ENCODE data around the gene HCAR2.
"Not testable (repeated sequence)": the region's sequence is repeated elsewhere in the genome, so short reads cannot be mapped to it uniquely, and the experiment has no call there.

HCAR2 gene

GRCh38 chr12:122702890-122703611 is at the start of gene HCAR2:
HCAR2 (minus strand) TSS chr12:122703357; CDS start chr12:122703283, 74 bp downstream.
- not testable (repeated sequence) for H3K9ac ChIP-seq (ENCODE audit: low read length); H3K36me3 ChIP-seq (ENCODE audit: control insufficient read depth, insufficient read depth, low read length); H3K9me3 ChIP-seq (ENCODE audit: control insufficient read depth, low read length); H3K4me1 ChIP-seq (ENCODE audit: control insufficient read depth, insufficient read depth, low read length); H3K4me3 ChIP-seq (ENCODE audit: low read length); H3K27me3 ChIP-seq (ENCODE audit: control insufficient read depth, insufficient read depth, low read length)

GRCh38 chr12:122752464-122753318 is 49.5 kb upstream of the HCAR2 start, which contains the start of gene DENR:
DENR (plus strand) TSS chr12:122752824; CDS start chr12:122753702, 878 bp downstream.
- peak within 1 kb of the TSS; percentile 66 for H3K4me3 ChIP-seq (ENCODE audit: low read length)
- H3K27me3 ChIP-seq (ENCODE audit: control insufficient read depth, insufficient read depth, low read length), result no peaks in the 10 kb centered on the region
- peaks cover 8% of the 10 kb centered on the region for H3K4me1 ChIP-seq (ENCODE audit: control insufficient read depth, insufficient read depth, low read length)
- H3K9me3 ChIP-seq (ENCODE audit: control insufficient read depth, low read length), result no peaks in the 10 kb centered on the region
- H3K36me3 ChIP-seq (ENCODE audit: control insufficient read depth, insufficient read depth, low read length), result no peaks in the 10 kb centered on the region
- peak within 1 kb of the TSS; percentile 81 for H3K9ac ChIP-seq (ENCODE audit: low read length)

GRCh38 chr12:122750781-122751515 is 47.8 kb upstream of the HCAR2 start:
- H3K27me3 ChIP-seq (ENCODE audit: control insufficient read depth, insufficient read depth, low read length); H3K36me3 ChIP-seq (ENCODE audit: control insufficient read depth, insufficient read depth, low read length); H3K4me3 ChIP-seq (ENCODE audit: low read length); H3K4me1 ChIP-seq (ENCODE audit: control insufficient read depth, insufficient read depth, low read length); H3K9me3 ChIP-seq (ENCODE audit: control insufficient read depth, low read length); H3K9ac ChIP-seq (ENCODE audit: low read length): not testable (repeated sequence)

GRCh38 chr12:122749569-122750332 is 46.6 kb upstream of the HCAR2 start:
- Histone ChIP-seq H3K9ac (ENCODE audit: low read length) (no peak overlapping the region), H3K4me1 (ENCODE audit: control insufficient read depth, insufficient read depth, low read length) (peaks cover 8% of the 10 kb centered on the region), H3K36me3 (ENCODE audit: control insufficient read depth, insufficient read depth, low read length) (no peaks in the 10 kb centered on the region), H3K9me3 (ENCODE audit: control insufficient read depth, low read length) (no peaks in the 10 kb centered on the region), H3K27me3 (ENCODE audit: control insufficient read depth, insufficient read depth, low read length) (no peaks in the 10 kb centered on the region), H3K4me3 (ENCODE audit: low read length) (no peak overlapping the region)

DNA sequence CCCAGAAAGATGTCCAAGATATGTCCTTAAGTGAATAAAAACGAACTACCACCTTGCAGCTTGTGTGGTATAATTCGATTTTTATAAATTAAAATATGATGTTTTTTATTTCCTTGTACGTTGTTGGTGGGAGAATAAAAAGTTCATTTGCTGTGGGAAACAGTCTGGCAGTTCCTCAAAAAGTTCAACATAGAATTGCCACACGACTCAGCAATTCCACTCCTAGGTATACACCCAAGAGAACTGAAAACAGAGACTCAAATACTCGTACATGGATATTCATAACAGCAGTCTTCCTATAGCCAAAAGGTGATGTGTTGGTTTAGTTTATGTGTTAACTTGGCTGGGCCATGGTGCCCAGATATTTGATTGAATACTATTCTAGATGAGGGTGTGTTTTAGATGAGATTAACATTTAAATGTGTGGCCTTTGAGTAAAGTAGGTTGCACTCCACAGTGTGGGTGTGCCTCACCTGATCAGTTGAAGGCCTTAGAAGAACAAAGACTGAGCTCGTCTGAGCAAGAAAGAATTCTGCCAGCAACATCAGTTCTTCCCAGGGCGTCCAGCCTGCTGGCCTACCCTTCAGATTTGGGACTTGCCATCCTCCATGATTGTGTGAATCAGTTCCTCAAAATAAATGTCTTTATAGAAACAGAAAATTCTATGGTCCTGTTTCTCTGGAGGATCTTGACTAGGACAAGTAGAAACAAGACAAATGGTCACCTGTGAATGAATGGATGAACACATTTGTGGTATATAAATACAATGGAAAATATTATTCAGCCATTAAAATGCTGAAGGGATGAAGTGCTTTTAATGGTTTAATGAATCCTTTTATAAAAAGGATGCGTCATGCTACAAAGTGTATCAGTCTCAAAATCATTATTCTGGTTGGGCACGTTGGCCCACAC is 44.3 kb upstream of the HCAR2 start:
- H3K36me3 ChIP-seq (ENCODE audit: control insufficient read depth, insufficient read depth, low read length), result no peaks in the 10 kb centered on the region
- no peaks in the 10 kb centered on the region for H3K4me1 ChIP-seq (ENCODE audit: control insufficient read depth, insufficient read depth, low read length)
- no peak overlapping the region for H3K9ac ChIP-seq (ENCODE audit: low read length)
- H3K9me3 ChIP-seq (ENCODE audit: control insufficient read depth, low read length), result no peaks in the 10 kb centered on the region
- H3K27me3 ChIP-seq (ENCODE audit: control insufficient read depth, insufficient read depth, low read length), result no peaks in the 10 kb centered on the region
- H3K4me3 ChIP-seq (ENCODE audit: low read length), result no peak overlapping the region

GRCh38 chr12:122743895-122744525 is 40.9 kb upstream of the HCAR2 start:
- H3K36me3 ChIP-seq (ENCODE audit: control insufficient read depth, insufficient read depth, low read length), result no peaks in the 10 kb centered on the region
- H3K9ac ChIP-seq (ENCODE audit: low read length), result no peak overlapping the region
- no peaks in the 10 kb centered on the region for H3K27me3 ChIP-seq (ENCODE audit: control insufficient read depth, insufficient read depth, low read length)
- no peaks in the 10 kb centered on the region for H3K4me1 ChIP-seq (ENCODE audit: control insufficient read depth, insufficient read depth, low read length)
- no peaks in the 10 kb centered on the region for H3K9me3 ChIP-seq (ENCODE audit: control insufficient read depth, low read length)
- no peak overlapping the region for H3K4me3 ChIP-seq (ENCODE audit: low read length)

GRCh38 chr12:122740351-122740750 is 37.2 kb upstream of the HCAR2 start:
- H3K4me3 ChIP-seq (ENCODE audit: low read length), result no peak overlapping the region
- no peaks in the 10 kb centered on the region for H3K4me1 ChIP-seq (ENCODE audit: control insufficient read depth, insufficient read depth, low read length)
- H3K36me3 ChIP-seq (ENCODE audit: control insufficient read depth, insufficient read depth, low read length), result no peaks in the 10 kb centered on the region

GRCh38 chr12:122738571-122738970 is 35.4 kb upstream of the HCAR2 start:
- H3K4me3 ChIP-seq (ENCODE audit: low read length), result no peak overlapping the region
- H3K27me3 ChIP-seq (ENCODE audit: control insufficient read depth, insufficient read depth, low read length), result no peaks in the 10 kb centered on the region
- H3K36me3 ChIP-seq (ENCODE audit: control insufficient read depth, insufficient read depth, low read length), result no peaks in the 10 kb centered on the region
- H3K9me3 ChIP-seq (ENCODE audit: control insufficient read depth, low read length), result no peaks in the 10 kb centered on the region
- H3K4me1 ChIP-seq (ENCODE audit: control insufficient read depth, insufficient read depth, low read length), result no peaks in the 10 kb centered on the region
- H3K9ac ChIP-seq (ENCODE audit: low read length), result no peak overlapping the region

More at GRCh38 chr12:122740351-122740750, 37.2 kb upstream of the HCAR2 start:
- Histone ChIP-seq H3K9me3 (ENCODE audit: control insufficient read depth, low read length) (no peaks in the 10 kb centered on the region), H3K9ac (ENCODE audit: low read length) (no peak overlapping the region), H3K27me3 (ENCODE audit: control insufficient read depth, insufficient read depth, low read length) (no peaks in the 10 kb centered on the region)

DNA sequence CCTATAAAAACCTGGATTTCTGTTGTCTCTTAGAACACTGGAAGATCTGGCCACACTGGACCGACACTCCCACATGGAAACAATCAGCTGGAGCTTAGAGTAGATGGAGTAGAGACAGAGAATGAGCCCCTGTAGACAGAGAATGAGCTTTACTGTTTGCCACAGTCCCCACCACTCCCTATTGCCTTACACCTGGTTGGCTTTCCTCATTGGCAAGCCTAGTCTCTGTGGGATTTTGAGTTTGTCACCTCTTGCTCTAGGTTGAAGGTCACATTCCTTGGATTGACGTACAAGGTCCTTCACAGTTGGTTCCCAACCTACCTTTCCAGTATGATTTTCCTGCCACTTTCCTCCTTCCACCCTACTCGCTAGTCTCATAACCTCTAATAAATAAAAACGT is 29.5 kb upstream of the HCAR2 start:
- H3K27me3 ChIP-seq (ENCODE audit: control insufficient read depth, insufficient read depth, low read length), result no peaks in the 10 kb centered on the region
- H3K9me3 ChIP-seq (ENCODE audit: control insufficient read depth, low read length), result no peaks in the 10 kb centered on the region
- H3K4me1 ChIP-seq (ENCODE audit: control insufficient read depth, insufficient read depth, low read length), result peaks cover 9% of the 10 kb centered on the region
- no peak overlapping the region for H3K4me3 ChIP-seq (ENCODE audit: low read length)
- H3K36me3 ChIP-seq (ENCODE audit: control insufficient read depth, insufficient read depth, low read length), result no peaks in the 10 kb centered on the region
- no peak overlapping the region for H3K9ac ChIP-seq (ENCODE audit: low read length)

- Histone ChIP-seq H3K4me3 (ENCODE audit: low read length) (no peak overlapping the region), H3K9me3 (ENCODE audit: control insufficient read depth, low read length) (no peaks in the 10 kb centered on the region), H3K36me3 (ENCODE audit: control insufficient read depth, insufficient read depth, low read length) (no peaks in the 10 kb centered on the region), H3K9ac (ENCODE audit: low read length) (no peak overlapping the region), H3K4me1 (ENCODE audit: control insufficient read depth, insufficient read depth, low read length) (peaks cover 9% of the 10 kb centered on the region), H3K27me3 (ENCODE audit: control insufficient read depth, insufficient read depth, low read length) (no peaks in the 10 kb centered on the region)
These were observed 29.0 kb upstream of the HCAR2 start for GRCh38 chr12:122732170-122732569.
